ENCODE measurements around the gene RNASE11.

GRCh38 chr14:20627346-20628027, 39.7 kb upstream of the RNASE11 start:
- TF ChIP-seq ELK1 (IDR thresholded peaks at IDR 0.05; ENCODE audit: borderline replicate concordance, low read depth, low read length) (no peak), MXI1 (IDR thresholded peaks at IDR 0.05; ENCODE audit: borderline replicate concordance, low read depth, low read length) (no peak)

All from IMR-90 (cell line).